Esophagus (tissue), 2 donors: ENCODE results near the gene SLC44A2. TPM values are rescaled to one million over a fixed set of nuclear protein-coding genes. Genes with fewer than 3 reads are reported as not detected.
"Not testable (repeated sequence)": the region's sequence is repeated elsewhere in the genome, so short reads cannot be mapped to it uniquely, and the experiment has no call there.

ENCODE experiments used
- H3K27ac ChIP-seq, 2 donors: one replicate each; pipeline ENCODE4 v1.5.1; 2013; ENCODE audit warnings: low read depth in 2 of 2, mild to moderate bottlenecking in 2 of 2, inconsistent platforms in 1 of 2, low read length in 1 of 2, moderate library complexity in 1 of 2
- H3K27me3 ChIP-seq, 2 donors: one replicate each; pipeline ENCODE4 v1.6.1; 2013; ENCODE audit warnings: low read length in 2 of 2, control low read depth in 1 of 2, mild to moderate bottlenecking in 1 of 2; ENCODE audit not compliant: insufficient read depth in 2 of 2, control insufficient read depth in 1 of 2
- H3K36me3 ChIP-seq, 2 donors: one replicate each; pipeline ENCODE4 v1.6.1; 2013; ENCODE audit warnings: low read length in 1 of 2; ENCODE audit not compliant: control insufficient read depth in 2 of 2, insufficient read depth in 2 of 2
- H3K4me1 ChIP-seq, 2 donors: one replicate each; pipeline ENCODE4 v1.6.1; 2013; ENCODE audit warnings: low read length in 1 of 2; ENCODE audit not compliant: control insufficient read depth in 2 of 2, insufficient read depth in 2 of 2
- H3K4me3 ChIP-seq, 2 donors: one replicate each; pipeline ENCODE4 v1.5.1; 2013; ENCODE audit warnings: low read length in 2 of 2, mild to moderate bottlenecking in 2 of 2, low read depth in 1 of 2, moderate library complexity in 1 of 2
- H3K9me3 ChIP-seq, 2 donors: one replicate each; pipeline ENCODE4 v1.6.1; 2013; ENCODE audit warnings: mild to moderate bottlenecking in 2 of 2, low read depth in 1 of 2, low read length in 1 of 2, moderate library complexity in 1 of 2; ENCODE audit not compliant: control insufficient read depth in 2 of 2, insufficient read depth in 1 of 2
- WGBS, 2 donors: extraction: QIAGEN DNeasy Blood & Tissue Kit; methylation state at CpG; one replicate each; pipeline ENCODE4 v1.1.7; 2013; 5-methylcytosine and 5-hydroxymethylcytosine counted together
- polyA plus RNA-seq, 2 donors: library from polyadenylated mRNA; stranded (reverse); fragments of 200-250 nt; gene quantifications; one replicate each; pipeline ENCODE4 v1.2.3, GENCODE V29; 2013
- donor health status: healthy with polysubstance abuse.
- donor health status: Bipolar disorder and iron deficiency.

The SLC44A2 gene
- polyA plus RNA-seq, 2 donors = 70.5 to 76.8 TPM

- peaks cover 3% of the 10 kb centered on the region in 2 donors for H3K4me1 ChIP-seq
- H3K4me3 ChIP-seq = peak overlapping the region; percentile 87 to 94
- no peaks in the 10 kb centered on the region for H3K36me3 ChIP-seq
- 3% methylated on average over 16 of the region's 16 CpGs for WGBS, 2 donors
- H3K27me3 ChIP-seq = no peaks in the 10 kb centered on the region
- H3K9me3 ChIP-seq = no peaks in the 10 kb centered on the region
- peak overlapping the region; percentile 97 to 98 for H3K27ac ChIP-seq
Measured at GRCh38 chr19:10655457-10656312, 30.3 kb downstream of the SLC44A2 start.

GRCh38 chr19:10660346-10660745, 35.0 kb downstream of the SLC44A2 start:
- WGBS, 2 donors = 73 to 78% methylated on average over 5 of the region's 5 CpGs
- Histone ChIP-seq H3K27ac (no peak overlapping the region), H3K9me3 (no peaks in the 10 kb centered on the region), H3K36me3 (peaks cover 0 to 3% of the 10 kb centered on the region in 2 donors), H3K4me3 (no peak overlapping the region), H3K27me3 (no peaks in the 10 kb centered on the region), H3K4me1 (peaks cover 5 to 6% of the 10 kb centered on the region in 2 donors)

GRCh38 chr19:10661946-10662345, 36.6 kb downstream of the SLC44A2 start:
- 62 to 67% methylated on average over 1 of the region's 1 CpG for WGBS, 2 donors
- no peak overlapping the region for H3K4me3 ChIP-seq
- H3K27me3 ChIP-seq = no peaks in the 10 kb centered on the region
- H3K36me3 ChIP-seq = peaks cover 0 to 3% of the 10 kb centered on the region in 2 donors
- peak overlapping the region in 1 of 2 donors; percentile 49 for H3K27ac ChIP-seq
- no peaks in the 10 kb centered on the region for H3K9me3 ChIP-seq
- peaks cover 2% of the 10 kb centered on the region in 2 donors for H3K4me1 ChIP-seq

- H3K9me3 ChIP-seq = no peaks in the 10 kb centered on the region
- peaks cover 0 to 3% of the 10 kb centered on the region in 2 donors for H3K36me3 ChIP-seq
- no peaks in the 10 kb centered on the region for H3K27me3 ChIP-seq
- peaks cover 2 to 3% of the 10 kb centered on the region in 2 donors for H3K4me1 ChIP-seq
- no peak overlapping the region for H3K4me3 ChIP-seq
- peak overlapping the region in 1 of 2 donors; percentile 33 for H3K27ac ChIP-seq
- 38 to 48% methylated on average over 14 of the region's 14 CpGs for WGBS, 2 donors
Measured at GRCh38 chr19:10662384-10663251, 37.3 kb downstream of the SLC44A2 start.

GRCh38 chr19:10663252-10663563, 37.9 kb downstream of the SLC44A2 start:
- H3K27me3 ChIP-seq, H3K4me1 ChIP-seq, H3K36me3 ChIP-seq, H3K27ac ChIP-seq, H3K4me3 ChIP-seq, H3K9me3 ChIP-seq: not testable (repeated sequence)
- 82 to 88% methylated on average over 16 of the region's 16 CpGs for WGBS, 2 donors

- H3K4me1 ChIP-seq = peaks cover 0 to 5% of the 10 kb centered on the region in 2 donors
- WGBS, 2 donors = 74 to 79% methylated on average over 6 of the region's 6 CpGs
Measured at GRCh38 chr19:10667867-10668266, 42.5 kb downstream of the SLC44A2 start.

GRCh38 chr19:10669246-10669645, 43.9 kb downstream of the SLC44A2 start:
- WGBS, 2 donors = 40 to 57% methylated on average over 6 of the region's 6 CpGs
- Histone ChIP-seq H3K36me3 (peaks cover 5 to 18% of the 10 kb centered on the region in 2 donors), H3K4me3 (no peak overlapping the region), H3K27ac (no peak overlapping the region), H3K27me3 (no peaks in the 10 kb centered on the region), H3K4me1 (peaks cover 0 to 5% of the 10 kb centered on the region in 2 donors), H3K9me3 (no peaks in the 10 kb centered on the region)

More at GRCh38 chr19:10667867-10668266, 42.5 kb downstream of the SLC44A2 start:
- Histone ChIP-seq H3K27me3 (no peaks in the 10 kb centered on the region), H3K9me3 (no peaks in the 10 kb centered on the region), H3K4me3 (no peak overlapping the region), H3K36me3 (peaks cover 5 to 10% of the 10 kb centered on the region in 2 donors), H3K27ac (no peak overlapping the region)

GRCh38 chr19:10670182-10670581, 44.8 kb downstream of the SLC44A2 start:
- WGBS, 2 donors = 54 to 63% methylated on average over 1 of the region's 1 CpG
- H3K4me3 ChIP-seq = no peak overlapping the region
- no peaks in the 10 kb centered on the region for H3K9me3 ChIP-seq
- peaks cover 0 to 5% of the 10 kb centered on the region in 2 donors for H3K4me1 ChIP-seq
- H3K27ac ChIP-seq = no peak overlapping the region
- peaks cover 5 to 18% of the 10 kb centered on the region in 2 donors for H3K36me3 ChIP-seq
- no peaks in the 10 kb centered on the region for H3K27me3 ChIP-seq

GRCh38 chr19:10670876-10671804, 45.8 kb downstream of the SLC44A2 start:
- Histone ChIP-seq H3K27me3 (no peaks in the 10 kb centered on the region), H3K36me3 (peaks cover 5 to 25% of the 10 kb centered on the region in 2 donors), H3K4me1 (peaks cover 0 to 5% of the 10 kb centered on the region in 2 donors), H3K27ac (no peak overlapping the region), H3K9me3 (no peaks in the 10 kb centered on the region), H3K4me3 (no peak overlapping the region)
- 80 to 84% methylated on average over 24 of the region's 24 CpGs for WGBS, 2 donors
